Measurements from ENCODE around the gene C21orf58.

Gene C21orf58

DNA sequence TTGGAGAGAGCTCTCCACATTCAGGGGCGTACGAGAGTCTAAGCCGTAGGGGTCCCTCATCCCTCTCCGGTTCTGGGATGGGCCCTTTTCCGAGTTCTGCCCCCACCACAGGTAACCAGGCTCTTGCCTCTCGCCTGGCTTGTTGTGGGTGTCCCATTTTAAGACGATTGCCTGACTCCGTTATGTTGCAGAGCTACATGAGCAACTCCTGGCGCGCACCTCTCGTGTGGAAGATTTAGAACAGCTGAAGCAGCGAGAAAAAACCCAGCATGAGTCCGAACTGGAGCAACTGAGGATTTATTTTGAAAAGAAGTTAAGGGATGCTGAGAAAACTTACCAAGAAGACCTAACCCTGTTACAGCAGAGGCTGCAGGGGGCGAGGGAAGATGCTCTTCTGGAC, 29.2 kb upstream of the C21orf58 start:
- peaks cover 0 to 2% of the 10 kb centered on the region in 2 experiments for H3K4me1 ChIP-seq (ENCODE audit: control insufficient read depth in 1 of 2, insufficient read depth in 2 of 2, low read length in 2 of 2)
- whole genome bisulfite sequencing (ENCODE audit: extremely low coverage, insufficient coverage, insufficient read length), result no CpG with 5 or more reads among the region's 14 CpGs

GRCh38 chr21:46352164-46352515, 28.5 kb upstream of the C21orf58 start:
- H2AFZ ChIP-seq (ENCODE audit: insufficient read depth, low read length, poor library complexity), result no peak overlapping the region
- H4K8ac ChIP-seq (ENCODE audit: low read depth, low read length), result no peak overlapping the region
- H3K36me3 ChIP-seq (ENCODE audit: control insufficient read depth in 1 of 2, insufficient read depth in 2 of 2, low read length in 2 of 2), result peaks cover 84 to 89% of the 10 kb centered on the region in 2 experiments
- H3K14ac ChIP-seq (ENCODE audit: low read length), result no peak overlapping the region
- no peak overlapping the region for H2BK12ac ChIP-seq (ENCODE audit: low read length)
- no peak overlapping the region for H3K4me3 ChIP-seq (ENCODE audit: low read depth, low read length)
- no peak overlapping the region for H3K23ac ChIP-seq (ENCODE audit: low read length)
- H3K18ac ChIP-seq (ENCODE audit: low read length), result no peak overlapping the region
- H4K91ac ChIP-seq (ENCODE audit: low read depth, low read length), result no peak overlapping the region
- no peaks in the 10 kb centered on the region for H3K27me3 ChIP-seq (ENCODE audit: insufficient read depth, low read length)
- H2BK5ac ChIP-seq (ENCODE audit: low read depth, low read length, poor library complexity), result no peak overlapping the region
- H3K79me2 ChIP-seq (ENCODE audit: control insufficient read depth, insufficient read depth, low read length, poor library complexity), result no peaks in the 10 kb centered on the region
- no peak overlapping the region for H3K9ac ChIP-seq (ENCODE audit: low read length)
- H3K27ac ChIP-seq (ENCODE audit: low read depth, low read length), result no peak overlapping the region
- peaks cover 4% of the 10 kb centered on the region for H3K9me3 ChIP-seq (ENCODE audit: insufficient read depth, low read depth, low read length)
- no peak overlapping the region for H3K4me2 ChIP-seq (ENCODE audit: low read length)
- no CpG with 5 or more reads among the region's 11 CpGs for WGBS (ENCODE audit: extremely low coverage, insufficient coverage, insufficient read length)
- no peaks in the 10 kb centered on the region for H3K79me1 ChIP-seq (ENCODE audit: low read length)
- no peak overlapping the region for H4K12ac ChIP-seq (ENCODE audit: low read depth, low read length)
- H2BK120ac ChIP-seq (ENCODE audit: insufficient read depth, low read length, poor library complexity), result no peak overlapping the region
- H2AK5ac ChIP-seq (ENCODE audit: low read length), result no peak overlapping the region
- H3K4ac ChIP-seq (ENCODE audit: low read depth, low read length), result no peak overlapping the region
- peaks cover 0 to 2% of the 10 kb centered on the region in 2 experiments for H3K4me1 ChIP-seq (ENCODE audit: control insufficient read depth in 1 of 2, insufficient read depth in 2 of 2, low read length in 2 of 2)
- no peak for DNase-seq

More for the DNA sequence above, 29.2 kb upstream of the C21orf58 start:
- H2BK5ac ChIP-seq (ENCODE audit: low read depth, low read length, poor library complexity), result no peak overlapping the region
- H3K27me3 ChIP-seq (ENCODE audit: insufficient read depth, low read length), result no peaks in the 10 kb centered on the region
- H3K36me3 ChIP-seq (ENCODE audit: control insufficient read depth in 1 of 2, insufficient read depth in 2 of 2, low read length in 2 of 2), result peaks cover 83 to 89% of the 10 kb centered on the region in 2 experiments
- H3K14ac ChIP-seq (ENCODE audit: low read length), result no peak overlapping the region
- no peaks in the 10 kb centered on the region for H3K79me2 ChIP-seq (ENCODE audit: control insufficient read depth, insufficient read depth, low read length, poor library complexity)
- no peaks in the 10 kb centered on the region for H3K79me1 ChIP-seq (ENCODE audit: low read length)
- no peak overlapping the region for H3K4ac ChIP-seq (ENCODE audit: low read depth, low read length)
- H2BK120ac ChIP-seq (ENCODE audit: insufficient read depth, low read length, poor library complexity), result no peak overlapping the region
- no peak overlapping the region for H3K23ac ChIP-seq (ENCODE audit: low read length)
- H3K9me3 ChIP-seq (ENCODE audit: insufficient read depth, low read depth, low read length), result peaks cover 4% of the 10 kb centered on the region
- H3K18ac ChIP-seq (ENCODE audit: low read length), result no peak overlapping the region
- no peak overlapping the region for H2BK12ac ChIP-seq (ENCODE audit: low read length)
- H4K91ac ChIP-seq (ENCODE audit: low read depth, low read length), result no peak overlapping the region
- no peak overlapping the region for H3K4me2 ChIP-seq (ENCODE audit: low read length)
- no peak overlapping the region for H2AFZ ChIP-seq (ENCODE audit: insufficient read depth, low read length, poor library complexity)
- no peak overlapping the region for H3K9ac ChIP-seq (ENCODE audit: low read length)
- H3K4me3 ChIP-seq (ENCODE audit: low read depth, low read length), result no peak overlapping the region
- no peak for DNase-seq
- no peak overlapping the region for H3K27ac ChIP-seq (ENCODE audit: low read depth, low read length)
- no peak overlapping the region for H4K8ac ChIP-seq (ENCODE audit: low read depth, low read length)
- no peak overlapping the region for H4K12ac ChIP-seq (ENCODE audit: low read depth, low read length)
- H2AK5ac ChIP-seq (ENCODE audit: low read length), result no peak overlapping the region

- Histone ChIP-seq H3K27ac (ENCODE audit: low read depth, low read length) (no peak overlapping the region), H3K18ac (ENCODE audit: low read length) (no peak overlapping the region), H3K79me2 (ENCODE audit: control insufficient read depth, insufficient read depth, low read length, poor library complexity) (no peaks in the 10 kb centered on the region), H2AK5ac (ENCODE audit: low read length) (no peak overlapping the region), H3K9me3 (ENCODE audit: insufficient read depth, low read depth, low read length) (peaks cover 4% of the 10 kb centered on the region), H3K27me3 (ENCODE audit: insufficient read depth, low read length) (no peaks in the 10 kb centered on the region), H3K79me1 (ENCODE audit: low read length) (no peaks in the 10 kb centered on the region), H3K9ac (ENCODE audit: low read length) (no peak overlapping the region), H3K23ac (ENCODE audit: low read length) (no peak overlapping the region), H4K8ac (ENCODE audit: low read depth, low read length) (no peak overlapping the region), H4K12ac (ENCODE audit: low read depth, low read length) (no peak overlapping the region), H2BK5ac (ENCODE audit: low read depth, low read length, poor library complexity) (no peak overlapping the region), H4K91ac (ENCODE audit: low read depth, low read length) (no peak overlapping the region), H2AFZ (ENCODE audit: insufficient read depth, low read length, poor library complexity) (no peak overlapping the region), H3K4ac (ENCODE audit: low read depth, low read length) (no peak overlapping the region), H3K36me3 (ENCODE audit: control insufficient read depth in 1 of 2, insufficient read depth in 2 of 2, low read length in 2 of 2) (peaks cover 84 to 89% of the 10 kb centered on the region in 2 experiments), H2BK12ac (ENCODE audit: low read length) (no peak overlapping the region), H3K4me1 (ENCODE audit: control insufficient read depth in 1 of 2, insufficient read depth in 2 of 2, low read length in 2 of 2) (peaks cover 0 to 2% of the 10 kb centered on the region in 2 experiments), H3K4me3 (ENCODE audit: low read depth, low read length) (no peak overlapping the region), H3K14ac (ENCODE audit: low read length) (no peak overlapping the region), H3K4me2 (ENCODE audit: low read length) (no peak overlapping the region), H2BK120ac (ENCODE audit: insufficient read depth, low read length, poor library complexity) (no peak overlapping the region)
- no peak for DNase-seq
- WGBS (ENCODE audit: extremely low coverage, insufficient coverage, insufficient read length), result no CpG with 5 or more reads among the region's 11 CpGs
These were observed 27.9 kb upstream of the C21orf58 start for GRCh38 chr21:46351476-46352163.

- H3K18ac ChIP-seq (ENCODE audit: low read length), result no peak overlapping the region
- H3K4me1 ChIP-seq (ENCODE audit: control insufficient read depth in 1 of 2, insufficient read depth in 2 of 2, low read length in 2 of 2), result peaks cover 0 to 2% of the 10 kb centered on the region in 2 experiments
- no peak overlapping the region for H3K9ac ChIP-seq (ENCODE audit: low read length)
- H3K4ac ChIP-seq (ENCODE audit: low read depth, low read length), result no peak overlapping the region
- no peak overlapping the region for H2BK5ac ChIP-seq (ENCODE audit: low read depth, low read length, poor library complexity)
- H3K27ac ChIP-seq (ENCODE audit: low read depth, low read length), result no peak overlapping the region
- H2BK12ac ChIP-seq (ENCODE audit: low read length), result no peak overlapping the region
- no peak overlapping the region for H2AK5ac ChIP-seq (ENCODE audit: low read length)
- peaks cover 4% of the 10 kb centered on the region for H3K9me3 ChIP-seq (ENCODE audit: insufficient read depth, low read depth, low read length)
- no peak overlapping the region for H3K4me3 ChIP-seq (ENCODE audit: low read depth, low read length)
- H2AFZ ChIP-seq (ENCODE audit: insufficient read depth, low read length, poor library complexity), result no peak overlapping the region
- no peak overlapping the region for H4K8ac ChIP-seq (ENCODE audit: low read depth, low read length)
- H3K36me3 ChIP-seq (ENCODE audit: control insufficient read depth in 1 of 2, insufficient read depth in 2 of 2, low read length in 2 of 2), result peaks cover 84 to 89% of the 10 kb centered on the region in 2 experiments
- no peak overlapping the region for H4K12ac ChIP-seq (ENCODE audit: low read depth, low read length)
- no peaks in the 10 kb centered on the region for H3K79me2 ChIP-seq (ENCODE audit: control insufficient read depth, insufficient read depth, low read length, poor library complexity)
- H3K27me3 ChIP-seq (ENCODE audit: insufficient read depth, low read length), result no peaks in the 10 kb centered on the region
- no peak overlapping the region for H3K4me2 ChIP-seq (ENCODE audit: low read length)
- no CpG with 5 or more reads among the region's 13 CpGs for WGBS (ENCODE audit: extremely low coverage, insufficient coverage, insufficient read length)
- H4K91ac ChIP-seq (ENCODE audit: low read depth, low read length), result no peak overlapping the region
- DNase-seq, result no peak
- H3K79me1 ChIP-seq (ENCODE audit: low read length), result no peaks in the 10 kb centered on the region
- no peak overlapping the region for H3K23ac ChIP-seq (ENCODE audit: low read length)
- no peak overlapping the region for H3K14ac ChIP-seq (ENCODE audit: low read length)
- no peak overlapping the region for H2BK120ac ChIP-seq (ENCODE audit: insufficient read depth, low read length, poor library complexity)
These were observed 27.3 kb upstream of the C21orf58 start for GRCh38 chr21:46350981-46351380.

Measured in trophoblast cell (in vitro differentiated cells and primary cell).